NCI-H2171 treated with DMSO at 0.1 percent for 48 hours (cell line): ENCODE measurements around the gene MORN2.

Experiments
- DNase-seq: peaks from one replicate; lab custom pipeline; 2025; lab: John Stamatoyannopoulos, UW

MORN2 gene

DNA sequence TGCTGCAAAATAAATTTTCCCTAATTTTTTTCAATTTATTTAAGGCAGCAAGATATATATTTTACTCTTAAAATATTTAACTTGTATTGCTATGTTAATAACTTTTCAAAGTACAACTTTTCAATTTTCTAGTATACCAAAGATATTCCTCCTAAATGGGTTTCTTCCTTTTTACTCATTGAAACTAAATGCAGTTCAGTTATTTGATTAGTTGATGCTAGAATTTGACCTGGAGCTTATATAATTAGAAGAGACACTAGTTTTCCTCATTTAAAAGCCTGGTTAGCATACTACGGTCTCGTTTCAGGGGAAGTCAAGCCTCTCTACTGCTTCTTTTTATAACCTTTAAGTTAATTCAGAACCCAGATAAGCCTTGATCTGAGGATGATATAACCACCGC is 13.8 kb downstream of the MORN2 start, which contains the start of gene ARHGEF33:
Gene ARHGEF33, plus strand, starts transcription at position 301 of the 400 bp plus-strand sequence. CDS start 29,573 bp downstream, outside the sequence.
- DNase-seq, result no peak

DNA sequence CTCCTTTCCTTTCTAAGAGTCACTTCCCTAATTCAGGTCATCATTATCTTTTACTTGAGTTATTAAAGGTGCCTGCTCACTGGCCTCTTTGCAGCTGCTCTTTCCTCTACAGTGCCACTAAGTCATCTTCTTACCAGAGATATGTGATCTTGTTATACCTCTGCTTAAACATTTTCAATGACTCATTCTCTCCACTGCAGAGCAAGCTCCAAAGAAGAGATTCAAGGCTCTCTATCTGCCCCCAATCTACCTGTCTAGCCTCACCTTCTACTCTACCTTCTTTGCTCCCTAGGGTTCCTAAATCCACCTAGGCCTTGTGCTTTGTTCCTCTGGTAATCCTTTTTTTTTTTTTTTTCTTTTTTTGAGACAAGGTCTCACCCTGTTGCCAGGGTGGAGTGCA is 17.0 kb downstream of the MORN2 start:
- no peak for DNase-seq

DNA sequence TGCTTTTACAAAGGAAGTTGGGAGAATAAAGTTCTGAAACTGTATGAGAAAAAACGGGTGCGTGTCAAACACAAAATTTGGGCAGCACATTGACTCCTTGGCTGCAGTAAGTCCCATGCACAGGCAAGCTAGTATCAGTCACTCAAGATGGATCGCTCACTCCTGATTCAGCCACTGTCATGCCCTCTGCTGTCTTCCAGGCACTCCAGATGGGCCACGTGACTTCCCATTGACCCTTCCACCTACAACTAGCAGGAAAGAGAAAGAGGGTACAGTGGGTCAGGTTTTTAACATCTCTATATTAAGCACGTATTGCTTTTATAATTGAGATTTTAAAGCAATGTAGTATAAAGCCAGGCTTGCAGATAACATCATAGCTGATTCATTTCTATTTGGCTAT is 22.5 kb downstream of the MORN2 start:
- DNase-seq, result no peak

DNA sequence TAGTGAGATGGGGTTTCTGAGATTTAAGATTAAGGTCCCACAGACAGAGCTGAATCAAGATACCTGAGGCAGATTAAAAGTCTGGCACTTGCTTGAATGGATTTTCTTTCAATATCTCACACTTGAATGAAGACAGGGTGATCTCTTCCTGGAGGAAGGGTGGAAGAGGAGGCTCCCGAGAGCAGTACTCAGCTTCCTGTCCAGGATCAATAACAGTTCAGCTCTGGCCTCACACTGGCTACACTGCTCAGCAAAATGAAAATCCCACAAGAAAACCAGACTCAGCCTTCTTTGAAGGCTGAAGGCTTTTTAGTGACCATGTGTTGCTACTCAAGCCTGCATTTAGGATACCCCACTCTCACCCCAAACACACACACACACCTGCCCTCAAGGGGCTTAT is 24.9 kb downstream of the MORN2 start:
- DNase-seq, result no peak

DNA sequence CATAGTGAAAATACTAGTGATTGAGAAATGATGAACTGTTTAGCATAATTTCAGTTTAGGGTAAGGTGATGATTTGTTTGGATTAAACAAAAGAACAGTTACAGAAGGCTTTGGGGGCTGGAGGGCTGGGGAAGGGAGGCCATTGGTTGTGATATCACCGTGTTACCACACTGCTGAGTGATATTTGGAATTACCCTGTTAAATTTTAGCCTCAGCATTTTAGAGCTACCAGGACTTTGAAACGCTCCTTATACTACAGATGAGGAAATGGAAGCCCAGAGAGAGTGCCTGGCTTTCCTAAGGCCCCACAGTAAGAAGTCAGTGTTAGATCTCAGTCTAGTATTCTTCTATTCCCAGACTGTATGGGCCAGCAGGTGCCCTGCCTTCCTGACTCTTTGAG is 29.5 kb downstream of the MORN2 start:
- DNase-seq, result no peak

DNA sequence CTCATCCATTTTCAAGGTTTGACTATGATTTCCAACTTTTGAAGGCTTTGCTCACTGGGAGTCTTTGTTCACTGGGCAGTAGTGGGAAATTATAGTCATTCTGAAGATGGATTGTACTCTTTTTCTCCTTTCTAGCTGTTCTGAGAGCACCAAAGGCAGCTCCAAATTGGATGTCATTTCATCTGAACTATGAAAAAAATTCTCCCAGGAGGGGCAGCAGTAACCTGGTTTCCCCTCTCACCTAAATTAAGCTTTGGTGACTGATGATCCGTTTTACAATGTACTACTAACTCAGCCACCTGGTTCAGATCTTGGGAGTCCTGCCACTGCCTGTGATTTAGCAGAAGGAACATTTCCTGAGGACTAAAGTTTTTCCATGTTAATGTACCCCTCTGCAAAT is 31.5 kb downstream of the MORN2 start:
- no peak for DNase-seq

DNA sequence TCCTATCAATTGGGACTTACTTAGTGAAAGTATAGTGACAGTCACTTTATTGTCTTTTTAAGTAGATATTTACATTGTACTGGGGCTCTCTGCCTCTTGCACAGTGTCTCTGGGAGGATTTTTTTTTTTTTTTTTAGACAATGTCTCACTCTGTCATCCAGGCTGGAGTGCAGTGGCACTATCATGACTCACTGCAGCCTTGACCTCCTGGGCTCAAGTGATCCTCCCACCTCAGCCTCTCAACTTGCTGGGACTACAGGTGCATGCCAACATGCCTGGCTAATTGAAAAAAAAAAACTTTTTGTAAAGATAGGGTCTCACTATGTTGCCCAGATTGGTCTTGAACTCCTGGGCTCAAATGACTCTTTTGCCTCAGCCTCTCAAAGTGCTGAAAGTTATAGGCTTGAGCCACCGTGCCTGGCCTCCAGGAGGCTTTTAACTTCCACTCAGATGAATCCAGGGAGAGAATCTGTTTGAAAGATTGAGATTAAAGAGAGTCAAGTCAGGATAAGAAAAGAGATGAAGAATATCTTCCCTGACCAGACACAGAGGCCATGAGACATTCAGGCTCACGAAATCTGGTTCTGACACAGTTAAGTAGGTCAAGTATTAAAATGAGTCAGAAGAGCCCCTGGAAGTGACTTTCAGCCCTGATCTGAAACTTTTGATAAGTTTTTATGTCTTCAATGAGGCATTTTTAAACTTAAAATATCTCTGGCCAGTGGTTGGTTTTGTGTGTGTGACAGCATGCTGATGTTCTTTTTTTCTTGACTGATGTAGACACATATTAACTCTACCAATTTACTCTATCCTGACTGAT is 32.2 kb downstream of the MORN2 start:
- no peak for DNase-seq

DNA sequence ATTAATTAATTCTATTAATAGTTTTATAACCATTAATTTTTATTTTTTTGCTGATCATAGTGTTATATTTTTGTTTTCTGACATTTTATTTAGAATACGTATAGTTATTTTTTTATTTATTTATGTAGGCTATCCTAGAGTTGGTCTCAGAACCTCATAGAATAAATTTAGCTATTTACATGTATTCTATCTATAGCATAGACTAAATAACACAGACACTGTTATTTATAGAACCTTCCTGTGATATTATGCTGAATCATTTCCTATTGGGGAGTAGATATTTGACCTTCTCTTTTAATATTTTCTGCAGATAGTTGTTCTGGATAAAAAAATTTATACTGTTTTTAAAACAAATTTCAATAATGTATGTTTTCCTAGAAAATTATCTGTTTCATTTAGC is 34.1 kb downstream of the MORN2 start:
- no peak for DNase-seq

DNA sequence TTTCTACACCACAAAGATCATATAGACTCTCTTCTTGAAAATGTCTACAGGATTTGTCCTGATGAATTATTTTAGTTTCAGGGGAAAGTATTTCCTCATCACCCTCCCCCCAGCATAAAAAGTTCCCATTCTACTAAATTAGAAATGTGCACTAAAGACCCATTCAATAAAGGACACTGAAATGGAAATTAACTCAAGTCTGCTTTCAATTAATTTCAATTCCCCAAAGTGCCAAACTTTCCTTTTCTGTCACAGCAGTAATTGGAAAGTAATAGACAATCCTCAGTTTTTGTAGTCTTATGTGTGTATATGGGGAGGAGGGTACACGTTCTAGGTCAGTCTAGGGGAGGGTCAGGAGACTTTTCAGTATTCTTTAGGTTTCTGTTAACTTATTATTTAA is 35.4 kb downstream of the MORN2 start:
- DNase-seq, result no peak

DNA sequence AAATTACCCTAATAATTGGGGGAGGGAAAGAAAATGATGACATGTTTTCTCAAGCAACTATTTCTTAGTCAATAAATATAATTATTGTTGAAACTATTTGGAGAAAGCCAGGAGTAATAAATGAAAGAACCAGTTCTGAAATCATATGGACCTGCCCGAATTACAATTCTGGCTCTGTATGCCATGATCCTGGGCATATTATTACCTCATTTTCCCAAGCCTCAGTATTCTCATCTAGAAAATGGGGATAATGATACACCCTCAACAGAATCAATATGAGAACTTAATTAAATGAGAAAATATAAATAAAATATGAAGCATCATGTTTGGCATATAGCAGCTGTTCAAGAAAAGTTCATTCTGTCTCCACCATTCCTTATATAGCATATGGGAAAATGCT is 36.8 kb downstream of the MORN2 start:
- no peak for DNase-seq

DNA sequence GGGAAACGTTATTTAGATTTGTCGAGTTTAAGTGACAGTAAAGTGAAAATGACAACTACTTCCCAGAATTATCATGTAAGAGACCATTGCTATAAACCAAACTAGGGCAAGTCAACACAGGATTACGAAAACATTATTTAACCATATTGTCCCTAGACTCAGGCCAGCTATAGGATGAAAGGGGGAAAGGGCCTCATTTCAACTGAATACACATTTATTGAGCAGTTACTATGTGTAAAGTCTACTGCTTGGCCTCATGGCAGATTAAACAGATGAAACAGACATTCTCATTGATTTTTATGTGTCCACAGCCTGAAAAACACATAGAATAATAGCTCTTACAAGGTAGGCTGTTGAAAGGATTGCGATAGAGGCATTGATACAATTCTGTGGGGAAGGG is 46.6 kb downstream of the MORN2 start:
- no peak for DNase-seq

DNA sequence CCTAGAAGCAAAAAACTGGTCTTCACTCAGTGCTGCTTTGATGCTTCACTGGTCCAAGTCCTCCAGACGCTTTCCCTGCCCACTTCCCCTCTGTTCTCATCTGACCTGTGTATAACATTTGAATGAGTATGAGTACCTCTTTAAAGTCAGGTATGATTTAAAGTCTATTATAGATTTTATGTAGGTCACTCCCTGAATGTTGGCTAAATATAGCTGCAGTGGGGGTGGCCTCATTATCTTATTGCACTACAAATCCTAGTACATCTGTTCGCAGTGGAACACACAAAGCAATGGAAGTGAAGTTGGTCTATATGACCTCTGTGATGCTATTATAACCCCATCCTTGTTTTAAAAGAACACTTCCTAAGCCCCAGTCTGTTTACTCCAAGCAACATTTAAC is 47.1 kb downstream of the MORN2 start:
- DNase-seq, result no peak

DNA sequence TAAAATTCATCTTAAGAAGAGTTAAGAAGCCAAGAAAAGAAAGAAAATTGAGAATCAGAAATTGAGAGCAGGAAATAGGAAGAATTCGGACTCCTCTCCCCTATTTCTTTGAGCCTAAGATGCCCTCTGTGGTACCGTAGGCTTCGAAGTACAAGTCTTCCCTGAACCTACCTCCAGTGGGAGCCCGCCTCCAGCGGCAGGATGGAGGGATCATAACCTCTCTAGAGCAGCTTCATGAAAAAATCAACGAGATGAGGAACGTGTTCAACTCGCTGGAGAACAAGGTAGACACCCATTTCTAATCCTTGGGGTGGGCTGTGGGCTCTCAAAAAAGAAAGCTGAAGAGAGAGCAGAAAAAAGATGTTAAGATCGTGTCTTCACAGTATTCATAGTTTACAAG is 50.2 kb downstream of the MORN2 start:
- DNase-seq, result no peak

DNA sequence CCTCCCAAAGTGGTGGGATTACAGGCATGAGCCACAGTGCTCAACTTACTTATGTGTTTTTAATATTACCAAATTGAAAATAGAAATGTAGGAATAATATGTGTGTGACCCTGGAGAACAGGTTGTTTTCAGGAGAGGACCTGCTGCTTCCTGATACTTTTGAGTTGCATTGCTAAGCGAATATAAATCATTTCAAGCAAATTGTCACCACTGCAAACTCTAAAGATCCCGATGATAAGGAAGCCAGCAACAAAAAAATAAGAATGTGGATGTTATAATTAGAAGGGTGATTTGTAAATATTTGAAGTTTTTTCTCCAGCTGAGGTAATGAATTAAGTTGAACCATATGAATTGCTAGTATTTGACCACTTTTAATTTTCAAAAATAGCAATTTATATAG is 54.8 kb downstream of the MORN2 start:
- DNase-seq, result no peak
